ENCODE data around the gene DPY19L3. TPM values are rescaled to one million over a fixed set of nuclear protein-coding genes. Genes with fewer than 3 reads are reported as not detected.
"Not testable (repeated sequence)": the region's sequence is repeated elsewhere in the genome, so short reads cannot be mapped to it uniquely, and the experiment has no call there.

The DPY19L3 gene
- polyA plus RNA-seq, 3 donors from 2014 or later: 1.3 to 11.6 (median 5.6) TPM

- peaks cover 17 to 29% of the 10 kb centered on the region in 2 donors for H3K4me1 Mint-ChIP-seq
- peak overlapping the region; percentile 69 to 91 (median 81) for H3K27ac Mint-ChIP-seq
- H3K9me3 Mint-ChIP-seq: no peaks in the 10 kb centered on the region
- peak overlapping the region; percentile 87 to 91 (median 90) for H3K4me3 Mint-ChIP-seq
- H3K36me3 Mint-ChIP-seq: peaks cover 0 to 10% (median 5%) of the 10 kb centered on the region in 3 donors
- H3K27me3 Mint-ChIP-seq (ENCODE audit: low read depth in 3 of 3): peaks cover 0 to 5% (median 4%) of the 10 kb centered on the region in 3 donors
- peak in 1 of 3 donors; percentile 2 for DNase-seq
Observed at GRCh38 chr19:32404213-32404932, 1.2 kb upstream of the DPY19L3 start.

- Mint-ChIP-seq H3K4me3 (peak overlapping the region; percentile 87 to 91 (median 90)), H3K9me3 (no peaks in the 10 kb centered on the region), H3K27ac (peak overlapping the region; percentile 69 to 91 (median 80)), H3K36me3 (peaks cover 0 to 13% (median 5%) of the 10 kb centered on the region in 3 donors), H3K27me3 (ENCODE audit: low read depth in 3 of 3) (peaks cover 0 to 5% (median 4%) of the 10 kb centered on the region in 3 donors), H3K4me1 (peaks cover 17 to 29% of the 10 kb centered on the region in 2 donors)
- no peak for DNase-seq
Observed at GRCh38 chr19:32404933-32405430, 588 bp upstream of the DPY19L3 start.

DNA sequence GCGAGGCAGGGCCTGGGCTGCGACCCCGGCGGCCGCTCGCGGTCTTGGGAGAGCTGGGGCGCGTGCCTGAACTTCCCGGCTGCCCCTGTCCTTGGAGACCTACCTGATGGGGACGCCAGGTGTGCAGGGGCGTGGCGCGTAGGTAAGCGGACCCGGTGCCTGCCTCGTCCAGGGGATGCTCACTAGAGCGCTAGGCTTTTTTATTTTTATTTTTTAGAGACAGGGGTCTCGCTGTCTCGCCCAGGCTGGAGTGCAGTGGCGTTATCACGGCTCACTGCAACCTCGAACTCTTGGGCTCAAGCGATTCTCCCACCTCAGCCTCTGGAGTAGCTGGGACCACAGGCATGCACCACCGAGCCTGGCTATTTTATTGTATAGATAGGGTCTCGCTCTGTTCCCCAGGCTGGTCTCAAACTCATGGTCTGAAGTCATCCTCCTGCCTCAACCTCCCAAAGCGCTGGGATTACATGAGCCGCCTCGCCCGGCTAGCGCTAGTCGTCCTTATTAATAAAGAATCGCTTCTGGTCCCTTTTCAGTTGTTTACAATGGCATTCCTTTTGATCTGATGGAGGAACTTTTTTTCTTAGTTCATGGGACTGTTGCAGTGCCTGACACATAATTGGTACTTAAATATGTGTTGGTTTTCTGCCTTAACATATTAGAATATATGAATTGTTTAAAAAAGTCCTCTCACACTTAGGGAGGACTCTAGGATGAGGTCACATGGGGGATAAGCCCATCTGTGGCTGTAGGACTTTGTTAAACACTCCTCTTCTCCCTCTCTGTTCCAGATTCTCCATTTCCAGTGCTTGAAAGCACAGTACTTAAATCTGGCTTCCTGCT, 812 bp downstream of the DPY19L3 start:
- H3K4me3 Mint-ChIP-seq: peak overlapping the region; percentile 87 to 91 (median 90)
- DNase-seq: no peak
- peak overlapping the region; percentile 80 to 92 (median 90) for H3K27ac Mint-ChIP-seq
- H3K4me1 Mint-ChIP-seq: peaks cover 17 to 29% of the 10 kb centered on the region in 2 donors
- peaks cover 7 to 18% (median 12%) of the 10 kb centered on the region in 3 donors for H3K36me3 Mint-ChIP-seq
- no peaks in the 10 kb centered on the region for H3K9me3 Mint-ChIP-seq
- H3K27me3 Mint-ChIP-seq (ENCODE audit: low read depth in 3 of 3): peaks cover 0 to 5% (median 4%) of the 10 kb centered on the region in 3 donors

GRCh38 chr19:32407004-32407992, 1.7 kb downstream of the DPY19L3 start:
- Mint-ChIP-seq H3K27ac (peak overlapping the region; percentile 80 to 92 (median 90)), H3K27me3 (ENCODE audit: low read depth in 3 of 3) (peaks cover 0 to 5% (median 2%) of the 10 kb centered on the region in 3 donors), H3K4me1 (peaks cover 17 to 29% of the 10 kb centered on the region in 2 donors), H3K36me3 (peaks cover 7 to 19% (median 12%) of the 10 kb centered on the region in 3 donors), H3K4me3 (peak overlapping the region; percentile 87 to 91 (median 90)), H3K9me3 (no peaks in the 10 kb centered on the region)
- DNase-seq: no peak

GRCh38 chr19:32415246-32415645, 9.7 kb downstream of the DPY19L3 start:
- Mint-ChIP-seq H3K4me3 (no peak overlapping the region), H3K9me3 (no peaks in the 10 kb centered on the region), H3K36me3 (peaks cover 21 to 31% (median 26%) of the 10 kb centered on the region in 3 donors), H3K27ac (no peak overlapping the region), H3K27me3 (ENCODE audit: low read depth in 3 of 3) (no peaks in the 10 kb centered on the region), H3K4me1 (no peaks in the 10 kb centered on the region)
- DNase-seq: no peak

DNA sequence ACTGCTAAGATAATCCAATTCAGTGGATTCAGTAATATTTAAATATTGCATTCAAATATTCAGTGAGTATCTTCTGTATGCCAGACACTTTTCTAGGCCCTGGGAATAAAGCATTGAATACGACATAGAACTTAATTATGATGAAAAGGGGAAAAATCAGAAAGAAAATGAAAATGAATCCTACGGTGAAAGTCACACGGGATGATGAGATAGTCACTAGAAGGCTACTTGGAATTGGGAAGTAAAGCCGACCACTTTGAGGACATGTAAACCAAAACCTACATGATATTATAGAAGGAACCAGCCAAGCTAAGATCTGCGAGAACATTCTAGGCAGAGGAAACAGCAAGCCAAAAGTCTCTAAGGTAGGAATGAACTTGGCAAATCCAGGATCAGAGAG, 10.1 kb downstream of the DPY19L3 start:
- Mint-ChIP-seq H3K9me3 (no peaks in the 10 kb centered on the region), H3K27ac (no peak overlapping the region), H3K27me3 (ENCODE audit: low read depth in 3 of 3) (no peaks in the 10 kb centered on the region)

GRCh38 chr19:32416749-32417456, 11.3 kb downstream of the DPY19L3 start:
- H3K4me1 Mint-ChIP-seq: peaks cover 4 to 5% of the 10 kb centered on the region in 2 donors
- H3K4me3 Mint-ChIP-seq: no peak overlapping the region
- no peak for DNase-seq
- no peaks in the 10 kb centered on the region for H3K27me3 Mint-ChIP-seq (ENCODE audit: low read depth in 3 of 3)
- H3K27ac Mint-ChIP-seq: no peak overlapping the region
- H3K36me3 Mint-ChIP-seq: peaks cover 15 to 26% (median 21%) of the 10 kb centered on the region in 3 donors
- H3K9me3 Mint-ChIP-seq: no peaks in the 10 kb centered on the region

More for the DNA sequence above, 10.1 kb downstream of the DPY19L3 start:
- DNase-seq: no peak
- Mint-ChIP-seq H3K4me1 (no peaks in the 10 kb centered on the region), H3K36me3 (peaks cover 20 to 31% (median 26%) of the 10 kb centered on the region in 3 donors), H3K4me3 (no peak overlapping the region)

DNA sequence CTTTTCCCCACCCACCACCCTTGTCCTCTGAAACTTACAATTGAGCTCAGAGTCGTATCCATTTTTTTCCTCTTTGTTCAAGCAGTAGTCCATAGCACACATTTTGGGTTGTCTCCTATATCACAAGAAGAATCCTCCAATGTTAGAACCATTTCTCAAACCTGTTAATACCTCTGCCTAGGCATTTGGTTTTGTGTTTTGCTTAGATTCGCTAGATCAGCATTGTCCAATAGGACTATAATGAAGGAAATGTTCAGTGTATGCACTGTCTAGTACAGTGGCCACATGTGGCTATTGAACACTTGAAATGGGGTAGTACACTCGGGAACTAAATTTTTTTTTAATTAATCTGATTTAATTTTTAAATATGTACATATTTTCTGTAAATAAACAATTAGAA, 12.6 kb downstream of the DPY19L3 start:
- Mint-ChIP-seq H3K36me3 (peaks cover 12 to 23% (median 17%) of the 10 kb centered on the region in 3 donors), H3K27me3 (ENCODE audit: low read depth in 3 of 3) (no peaks in the 10 kb centered on the region), H3K4me3 (no peak overlapping the region), H3K27ac (no peak overlapping the region), H3K9me3 (no peaks in the 10 kb centered on the region), H3K4me1 (peaks cover 9 to 11% of the 10 kb centered on the region in 2 donors)
- no peak for DNase-seq

- Mint-ChIP-seq H3K4me1 (peaks cover 9 to 11% of the 10 kb centered on the region in 2 donors), H3K36me3 (peaks cover 3 to 11% (median 6%) of the 10 kb centered on the region in 3 donors), H3K27ac (peak overlapping the region in 5 of 6 donors; percentile 1 to 83 (median 33)), H3K9me3 (no peaks in the 10 kb centered on the region), H3K27me3 (ENCODE audit: low read depth in 3 of 3) (peaks cover 0 to 1% (median 0%) of the 10 kb centered on the region in 3 donors), H3K4me3 (peak overlapping the region in 1 of 5 donors; percentile 25)
- DNase-seq: no peak
Observed at GRCh38 chr19:32421589-32422361, 16.2 kb downstream of the DPY19L3 start.

GRCh38 chr19:32422435-32422834, 16.9 kb downstream of the DPY19L3 start:
- Mint-ChIP-seq H3K36me3 (peaks cover 0 to 10% (median 6%) of the 10 kb centered on the region in 3 donors), H3K4me3 (no peak overlapping the region), H3K4me1 (peaks cover 9 to 11% of the 10 kb centered on the region in 2 donors), H3K27me3 (ENCODE audit: low read depth in 3 of 3) (peaks cover 0 to 2% (median 1%) of the 10 kb centered on the region in 3 donors), H3K9me3 (no peaks in the 10 kb centered on the region), H3K27ac (peak overlapping the region in 1 of 6 donors; percentile 83)
- DNase-seq: no peak

- peaks cover 0 to 13% (median 6%) of the 10 kb centered on the region in 3 donors for H3K36me3 Mint-ChIP-seq
- DNase-seq; H3K4me3 Mint-ChIP-seq; H3K27me3 Mint-ChIP-seq (ENCODE audit: low read depth in 3 of 3); H3K9me3 Mint-ChIP-seq; H3K27ac Mint-ChIP-seq: not testable (repeated sequence)
- peaks cover 9 to 11% of the 10 kb centered on the region in 2 donors for H3K4me1 Mint-ChIP-seq
Observed at GRCh38 chr19:32423944-32424343, 18.4 kb downstream of the DPY19L3 start.

DNA sequence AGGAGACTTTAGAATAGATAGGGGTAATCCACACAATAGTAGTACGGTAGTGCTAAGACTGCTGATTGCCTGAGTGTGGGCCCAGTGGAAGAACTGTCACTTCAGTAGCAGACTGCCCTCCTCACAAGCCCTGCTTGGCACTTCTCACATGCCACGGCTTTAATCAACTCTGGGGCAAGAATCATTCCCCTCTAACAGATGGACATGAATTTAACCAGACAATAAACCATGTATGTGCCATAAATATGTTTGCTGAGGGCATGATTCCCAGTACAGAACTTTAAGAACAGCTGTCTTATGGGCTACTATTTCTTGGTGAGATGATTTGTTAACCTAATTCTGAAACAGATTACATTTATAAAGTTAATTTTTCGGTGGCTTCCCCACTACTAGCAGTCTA, 22.0 kb downstream of the DPY19L3 start:
- H3K4me1 Mint-ChIP-seq: no peaks in the 10 kb centered on the region
- H3K27ac Mint-ChIP-seq: no peak overlapping the region
- no peaks in the 10 kb centered on the region for H3K9me3 Mint-ChIP-seq
- no peak for DNase-seq
- peaks cover 0 to 3% (median 2%) of the 10 kb centered on the region in 3 donors for H3K27me3 Mint-ChIP-seq (ENCODE audit: low read depth in 3 of 3)
- H3K36me3 Mint-ChIP-seq: peaks cover 3 to 8% (median 3%) of the 10 kb centered on the region in 3 donors
- H3K4me3 Mint-ChIP-seq: no peak overlapping the region

All from immature natural killer cell (primary cell).